ENCODE data around the gene DIPK1A. TPM values are rescaled to one million over a fixed set of nuclear protein-coding genes. Genes with fewer than 3 reads are reported as not detected.
"Not testable (repeated sequence)": the region's sequence is repeated elsewhere in the genome, so short reads cannot be mapped to it uniquely, and the experiment has no call there.

Gene DIPK1A
- total and polyA plus RNA-seq, 3 donors from 2014 or later: 14.7 to 25.4 (median 21.4) TPM

- Histone ChIP-seq H3K9me3 (no peaks in the 10 kb centered on the region), H3K27ac (no peak overlapping the region), H3K27me3 (no peaks in the 10 kb centered on the region), H3K4me1 (peaks cover 21% of the 10 kb centered on the region), H3K4me3 (no peak overlapping the region), H3K36me3 (ENCODE audit: low read depth, missing control alignments) (no peaks in the 10 kb centered on the region)
- DNase-seq: no peak
- intact Hi-C loops (cut with DNase I; ENCODE audit: low total_unique reads): no loop called here
- 72 to 84% methylated on average over 6 of the region's 6 CpGs for WGBS, 2 donors
- no peak for TF ChIP-seq POLR2A (IDR thresholded peaks at IDR 0.05)
- TF ChIP-seq, protein P1, sequence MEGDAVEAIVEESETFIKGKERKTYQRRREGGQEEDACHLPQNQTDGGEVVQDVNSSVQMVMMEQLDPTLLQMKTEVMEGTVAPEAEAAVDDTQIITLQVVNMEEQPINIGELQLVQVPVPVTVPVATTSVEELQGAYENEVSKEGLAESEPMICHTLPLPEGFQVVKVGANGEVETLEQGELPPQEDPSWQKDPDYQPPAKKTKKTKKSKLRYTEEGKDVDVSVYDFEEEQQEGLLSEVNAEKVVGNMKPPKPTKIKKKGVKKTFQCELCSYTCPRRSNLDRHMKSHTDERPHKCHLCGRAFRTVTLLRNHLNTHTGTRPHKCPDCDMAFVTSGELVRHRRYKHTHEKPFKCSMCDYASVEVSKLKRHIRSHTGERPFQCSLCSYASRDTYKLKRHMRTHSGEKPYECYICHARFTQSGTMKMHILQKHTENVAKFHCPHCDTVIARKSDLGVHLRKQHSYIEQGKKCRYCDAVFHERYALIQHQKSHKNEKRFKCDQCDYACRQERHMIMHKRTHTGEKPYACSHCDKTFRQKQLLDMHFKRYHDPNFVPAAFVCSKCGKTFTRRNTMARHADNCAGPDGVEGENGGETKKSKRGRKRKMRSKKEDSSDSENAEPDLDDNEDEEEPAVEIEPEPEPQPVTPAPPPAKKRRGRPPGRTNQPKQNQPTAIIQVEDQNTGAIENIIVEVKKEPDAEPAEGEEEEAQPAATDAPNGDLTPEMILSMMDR (IDR thresholded peaks at IDR 0.05): no peak
Observed at GRCh38 chr1:92973203-92973897, 12.1 kb upstream of the DIPK1A start.

GRCh38 chr1:92972409-92973129 lies 11.3 kb upstream of the DIPK1A start:
- peaks cover 26% of the 10 kb centered on the region for H3K4me1 ChIP-seq
- H3K27ac ChIP-seq: peak overlapping the region in 1 of 2 donors; percentile 76
- WGBS, 2 donors: 44 to 50% methylated on average over 1 of the region's 1 CpG
- intact Hi-C loops (cut with DNase I; ENCODE audit: low total_unique reads): no loop called here
- no peaks in the 10 kb centered on the region for H3K27me3 ChIP-seq
- H3K9me3 ChIP-seq: no peaks in the 10 kb centered on the region
- H3K36me3 ChIP-seq (ENCODE audit: low read depth, missing control alignments): no peaks in the 10 kb centered on the region
- DNase-seq: no peak
- TF ChIP-seq POLR2A (IDR thresholded peaks at IDR 0.05): no peak
- TF ChIP-seq, protein P1 (IDR thresholded peaks at IDR 0.05): no peak
- H3K4me3 ChIP-seq: no peak overlapping the region

- H3K36me3 ChIP-seq (ENCODE audit: low read depth, missing control alignments); intact Hi-C loops (cut with DNase I; ENCODE audit: low total_unique reads); DNase-seq; H3K9me3 ChIP-seq; H3K27me3 ChIP-seq; H3K4me3 ChIP-seq: not testable (repeated sequence)
- H3K4me1 ChIP-seq: peaks cover 26% of the 10 kb centered on the region
- WGBS, 2 donors: 70 to 73% methylated on average over 6 of the region's 6 CpGs
- peak overlapping the region in 1 of 2 donors; percentile 76 for H3K27ac ChIP-seq
Observed at GRCh38 chr1:92971932-92972331, 10.7 kb upstream of the DIPK1A start.

GRCh38 chr1:92970990-92971689 lies 9.9 kb upstream of the DIPK1A start:
- TF ChIP-seq POLR2A (IDR thresholded peaks at IDR 0.05): no peak
- TF ChIP-seq, protein P1 (IDR thresholded peaks at IDR 0.05): no peak
- no peak for DNase-seq
- H3K4me3 ChIP-seq: no peak overlapping the region
- peaks cover 26% of the 10 kb centered on the region for H3K4me1 ChIP-seq
- no peaks in the 10 kb centered on the region for H3K9me3 ChIP-seq
- H3K27ac ChIP-seq: peak overlapping the region; percentile 76 to 80
- intact Hi-C loops (cut with DNase I; ENCODE audit: low total_unique reads): no loop called here
- no peaks in the 10 kb centered on the region for H3K27me3 ChIP-seq
- no peaks in the 10 kb centered on the region for H3K36me3 ChIP-seq (ENCODE audit: low read depth, missing control alignments)
- WGBS, 2 donors: 75 to 78% methylated on average over 7 of the region's 7 CpGs

GRCh38 chr1:92969517-92969916 lies 8.3 kb upstream of the DIPK1A start:
- H3K4me1 ChIP-seq: peaks cover 26% of the 10 kb centered on the region
- DNase-seq: no peak
- H3K36me3 ChIP-seq (ENCODE audit: low read depth, missing control alignments): no peaks in the 10 kb centered on the region
- no peaks in the 10 kb centered on the region for H3K27me3 ChIP-seq
- 81 to 82% methylated on average over 3 of the region's 3 CpGs for WGBS, 2 donors
- no peak overlapping the region for H3K4me3 ChIP-seq
- TF ChIP-seq, protein P1 (IDR thresholded peaks at IDR 0.05): no peak
- no peak for TF ChIP-seq POLR2A (IDR thresholded peaks at IDR 0.05)
- no peaks in the 10 kb centered on the region for H3K9me3 ChIP-seq
- intact Hi-C loops (cut with DNase I; ENCODE audit: low total_unique reads): no loop called here
- H3K27ac ChIP-seq: peak overlapping the region; percentile 75 to 80
